Panc1 (cell line): Measurements from ENCODE around the gene CHST12.

Experiments
- CTCF ChIP-seq: fragments of 450-650 bp; IDR thresholded peaks from 2 replicates; pipeline ENCODE4 v1.5.1; 2017; ENCODE audit warnings: mild to moderate bottlenecking
- POLR2AphosphoS5 ChIP-seq: IDR thresholded peaks from 2 replicates; pipeline ENCODE4 v1.6.1; 2012; ENCODE audit warnings: mild to moderate bottlenecking, low read depth, low read length, moderate library complexity
- REST ChIP-seq, 2 experiments: IDR thresholded peaks; 2 replicates each; pipeline ENCODE4 v1.6.1; 2011 to 2012; ENCODE audit warnings: low read depth in 2 of 2, control low read depth in 1 of 2, low read length in 1 of 2, mild to moderate bottlenecking in 1 of 2, moderate library complexity in 1 of 2; ENCODE audit not compliant: insufficient read depth in 1 of 2
- TCF7L2 ChIP-seq: IDR thresholded peaks from 2 replicates; pipeline ENCODE4 v1.6.1; 2011; ENCODE audit warnings: mild to moderate bottlenecking, low read depth, low read length, inconsistent platforms

GRCh38 chr7:2466675-2467074 lies 63.3 kb downstream of the CHST12 start:
- TF ChIP-seq REST (IDR thresholded peaks at IDR 0.05; ENCODE audit: insufficient read depth in 1 of 2, low read depth in 2 of 2, low read length in 1 of 2) (no peak), CTCF (no peak), POLR2AphosphoS5 (no peak), TCF7L2 (no peak)
